ENCODE measurements around the gene CBFA2T3. TPM values are rescaled to one million over a fixed set of nuclear protein-coding genes. Genes with fewer than 3 reads are reported as not detected.

The CBFA2T3 gene
- total and polyA plus RNA-seq, 2 donors (not counting 1 experiment from before 2014, with no cell fraction given) = 40.8 to 58.3 TPM

- peaks cover 12% of the 10 kb centered on the region for H3K27me3 Mint-ChIP-seq
- H3K4me1 Mint-ChIP-seq = peaks cover 1% of the 10 kb centered on the region
- ChIA-PET CTCF (no interaction called here), POLR2A (no interaction called here)
- H3K27me3 ChIP-seq (replicated peaks in 1 of 4; ENCODE audit: control extremely low read depth in 1 of 4, control insufficient read depth in 3 of 4, insufficient read depth in 4 of 4, low read length in 3 of 4) = peaks cover 0 to 10% (median 1%) of the 10 kb centered on the region in 4 experiments
- no peak overlapping the region for H3K4me3 Mint-ChIP-seq
- TF ChIP-seq EZH2 (IDR thresholded peaks at IDR 0.05; ENCODE audit: borderline replicate concordance, insufficient read depth, low read depth, low read length, poor library complexity, severe bottlenecking) = no peak
- TF ChIP-seq, protein P1, sequence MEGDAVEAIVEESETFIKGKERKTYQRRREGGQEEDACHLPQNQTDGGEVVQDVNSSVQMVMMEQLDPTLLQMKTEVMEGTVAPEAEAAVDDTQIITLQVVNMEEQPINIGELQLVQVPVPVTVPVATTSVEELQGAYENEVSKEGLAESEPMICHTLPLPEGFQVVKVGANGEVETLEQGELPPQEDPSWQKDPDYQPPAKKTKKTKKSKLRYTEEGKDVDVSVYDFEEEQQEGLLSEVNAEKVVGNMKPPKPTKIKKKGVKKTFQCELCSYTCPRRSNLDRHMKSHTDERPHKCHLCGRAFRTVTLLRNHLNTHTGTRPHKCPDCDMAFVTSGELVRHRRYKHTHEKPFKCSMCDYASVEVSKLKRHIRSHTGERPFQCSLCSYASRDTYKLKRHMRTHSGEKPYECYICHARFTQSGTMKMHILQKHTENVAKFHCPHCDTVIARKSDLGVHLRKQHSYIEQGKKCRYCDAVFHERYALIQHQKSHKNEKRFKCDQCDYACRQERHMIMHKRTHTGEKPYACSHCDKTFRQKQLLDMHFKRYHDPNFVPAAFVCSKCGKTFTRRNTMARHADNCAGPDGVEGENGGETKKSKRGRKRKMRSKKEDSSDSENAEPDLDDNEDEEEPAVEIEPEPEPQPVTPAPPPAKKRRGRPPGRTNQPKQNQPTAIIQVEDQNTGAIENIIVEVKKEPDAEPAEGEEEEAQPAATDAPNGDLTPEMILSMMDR (IDR thresholded peaks at IDR 0.05) = no peak
- no peak overlapping the region for H3K27ac ChIP-seq (ENCODE audit: low read length in 2 of 2)
- H4K20me1 ChIP-seq (ENCODE audit: control insufficient read depth, insufficient read depth, low read length, poor library complexity, severe bottlenecking) = no peaks in the 10 kb centered on the region
- H3K4me1 ChIP-seq (ENCODE audit: control insufficient read depth in 2 of 2, insufficient read depth in 2 of 2, low read length in 2 of 2) = no peaks in the 10 kb centered on the region
- no peak for ATAC-seq (ENCODE audit: low read depth)
- H3K9me3 ChIP-seq (ENCODE audit: control extremely low read depth in 1 of 3, control insufficient read depth in 2 of 3, insufficient read depth in 1 of 3, low read length in 2 of 3) = peaks cover 5 to 17% (median 14%) of the 10 kb centered on the region in 3 donors
- DNase-seq = no peak
- H3K4me2 ChIP-seq (replicated peaks; ENCODE audit: low read depth, low read length, poor library complexity, severe bottlenecking) = no peak overlapping the region
- no peaks in the 10 kb centered on the region for H3K36me3 ChIP-seq (replicated peaks in 1 of 2; ENCODE audit: control extremely low read depth in 1 of 2, control insufficient read depth in 1 of 2, extremely low read depth in 1 of 2, insufficient read depth in 2 of 2, low read length in 1 of 2)
- no peak overlapping the region for H3K27ac Mint-ChIP-seq
- H3K9me3 Mint-ChIP-seq (ENCODE audit: insufficient read depth) = peaks cover 5% of the 10 kb centered on the region
- no peak overlapping the region for H2AFZ ChIP-seq (ENCODE audit: insufficient read depth, low read depth, low read length, poor library complexity, severe bottlenecking)
- WGBS (ENCODE audit: insufficient coverage) = 90% methylated on average over 19 of the region's 23 CpGs
- no peak overlapping the region for H3K9ac ChIP-seq (ENCODE audit: low read length)
- no peak overlapping the region for H3K4me3 ChIP-seq (ENCODE audit: control extremely low read depth in 1 of 5, extremely low read depth in 1 of 5, insufficient read depth in 1 of 5, low read depth in 2 of 5, low read length in 4 of 5)
- intact Hi-C loops (cut with micrococcal nuclease) = no loop called here
- H3K79me2 ChIP-seq (ENCODE audit: control insufficient read depth, insufficient read depth, low read length) = no peaks in the 10 kb centered on the region
Measured at GRCh38 chr16:89023621-89024511, 46.9 kb upstream of the CBFA2T3 start.

- CTCF ChIA-PET = no interaction called here
- H3K9me3 ChIP-seq (ENCODE audit: control extremely low read depth in 1 of 3, control insufficient read depth in 2 of 3, insufficient read depth in 1 of 3, low read length in 2 of 3) = peaks cover 5 to 17% (median 14%) of the 10 kb centered on the region in 3 donors
- peaks cover 1% of the 10 kb centered on the region for H3K4me1 Mint-ChIP-seq
- TF ChIP-seq EZH2 (IDR thresholded peaks at IDR 0.05; ENCODE audit: borderline replicate concordance, insufficient read depth, low read depth, low read length, poor library complexity, severe bottlenecking) = no peak
- TF ChIP-seq, protein P1 (IDR thresholded peaks at IDR 0.05) = no peak
- H3K9ac ChIP-seq (ENCODE audit: low read length) = no peak overlapping the region
- POLR2A ChIA-PET = no interaction called here
- intact Hi-C loops (cut with micrococcal nuclease) = no loop called here
- H4K20me1 ChIP-seq (ENCODE audit: control insufficient read depth, insufficient read depth, low read length, poor library complexity, severe bottlenecking) = no peaks in the 10 kb centered on the region
- H3K27me3 ChIP-seq (replicated peaks in 1 of 4; ENCODE audit: control extremely low read depth in 1 of 4, control insufficient read depth in 3 of 4, insufficient read depth in 4 of 4, low read length in 3 of 4) = peaks cover 0 to 10% (median 1%) of the 10 kb centered on the region in 4 experiments
- no peak overlapping the region for H2AFZ ChIP-seq (ENCODE audit: insufficient read depth, low read depth, low read length, poor library complexity, severe bottlenecking)
- H3K4me3 ChIP-seq (ENCODE audit: control extremely low read depth in 1 of 5, extremely low read depth in 1 of 5, insufficient read depth in 1 of 5, low read depth in 2 of 5, low read length in 4 of 5) = no peak overlapping the region
- peak overlapping the region; percentile 3 for H3K27ac Mint-ChIP-seq
- H3K27me3 Mint-ChIP-seq = peaks cover 16% of the 10 kb centered on the region
- H3K4me1 ChIP-seq (ENCODE audit: control insufficient read depth in 2 of 2, insufficient read depth in 2 of 2, low read length in 2 of 2) = no peaks in the 10 kb centered on the region
- H3K27ac ChIP-seq (ENCODE audit: low read length in 2 of 2) = no peak overlapping the region
- no peak overlapping the region for H3K4me3 Mint-ChIP-seq
- no peak for DNase-seq
- peaks cover 5% of the 10 kb centered on the region for H3K9me3 Mint-ChIP-seq (ENCODE audit: insufficient read depth)
- H3K36me3 ChIP-seq (replicated peaks in 1 of 2; ENCODE audit: control extremely low read depth in 1 of 2, control insufficient read depth in 1 of 2, extremely low read depth in 1 of 2, insufficient read depth in 2 of 2, low read length in 1 of 2) = no peaks in the 10 kb centered on the region
- H3K4me2 ChIP-seq (replicated peaks; ENCODE audit: low read depth, low read length, poor library complexity, severe bottlenecking) = no peak overlapping the region
- H3K79me2 ChIP-seq (ENCODE audit: control insufficient read depth, insufficient read depth, low read length) = no peaks in the 10 kb centered on the region
- 95% methylated on average over 10 of the region's 10 CpGs for WGBS (ENCODE audit: insufficient coverage)
- no peak for ATAC-seq (ENCODE audit: low read depth)
Measured at GRCh38 chr16:89023151-89023551, 46.1 kb upstream of the CBFA2T3 start.

Measured in B cell (primary cell).